GM12865 (cell line): ENCODE measurements around the gene CEMIP.
"Not testable (repeated sequence)": the region's sequence is repeated elsewhere in the genome, so short reads cannot be mapped to it uniquely, and the experiment has no call there.

Experiments used
- DNase-seq: peaks from one replicate; pipeline ENCODE4 v3.0.0; 2010; ENCODE audit warnings: low read depth
- H3K4me3 ChIP-seq: 2 replicates; pipeline ENCODE4 v1.5.1; 2011; ENCODE audit warnings: mild to moderate bottlenecking, low read depth, low read length, control low read depth
- TF ChIP-seq, protein P1 (sequence below): IDR thresholded peaks from 2 replicates; pipeline ENCODE4 v1.5.1; 2011; ENCODE audit warnings: low read length, control low read depth, low read depth, inconsistent platforms; ENCODE audit not compliant: insufficient read depth; ENCODE audit errors: missing control alignments

The CEMIP gene

DNA sequence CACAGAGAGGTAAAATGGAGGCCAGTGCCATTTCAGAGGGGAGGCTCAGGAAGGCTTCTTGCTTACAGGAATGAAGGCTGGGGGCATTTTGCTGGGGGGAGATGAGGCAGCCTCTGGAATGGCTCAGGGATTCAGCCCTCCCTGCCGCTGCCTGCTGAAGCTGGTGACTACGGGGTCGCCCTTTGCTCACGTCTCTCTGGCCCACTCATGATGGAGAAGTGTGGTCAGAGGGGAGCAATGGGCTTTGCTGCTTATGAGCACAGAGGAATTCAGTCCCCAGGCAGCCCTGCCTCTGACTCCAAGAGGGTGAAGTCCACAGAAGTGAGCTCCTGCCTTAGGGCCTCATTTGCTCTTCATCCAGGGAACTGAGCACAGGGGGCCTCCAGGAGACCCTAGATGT lies 170.6 kb downstream of the CEMIP start:
- no peak overlapping the region for H3K4me3 ChIP-seq
- DNase-seq, result no peak
- TF ChIP-seq, protein P1, sequence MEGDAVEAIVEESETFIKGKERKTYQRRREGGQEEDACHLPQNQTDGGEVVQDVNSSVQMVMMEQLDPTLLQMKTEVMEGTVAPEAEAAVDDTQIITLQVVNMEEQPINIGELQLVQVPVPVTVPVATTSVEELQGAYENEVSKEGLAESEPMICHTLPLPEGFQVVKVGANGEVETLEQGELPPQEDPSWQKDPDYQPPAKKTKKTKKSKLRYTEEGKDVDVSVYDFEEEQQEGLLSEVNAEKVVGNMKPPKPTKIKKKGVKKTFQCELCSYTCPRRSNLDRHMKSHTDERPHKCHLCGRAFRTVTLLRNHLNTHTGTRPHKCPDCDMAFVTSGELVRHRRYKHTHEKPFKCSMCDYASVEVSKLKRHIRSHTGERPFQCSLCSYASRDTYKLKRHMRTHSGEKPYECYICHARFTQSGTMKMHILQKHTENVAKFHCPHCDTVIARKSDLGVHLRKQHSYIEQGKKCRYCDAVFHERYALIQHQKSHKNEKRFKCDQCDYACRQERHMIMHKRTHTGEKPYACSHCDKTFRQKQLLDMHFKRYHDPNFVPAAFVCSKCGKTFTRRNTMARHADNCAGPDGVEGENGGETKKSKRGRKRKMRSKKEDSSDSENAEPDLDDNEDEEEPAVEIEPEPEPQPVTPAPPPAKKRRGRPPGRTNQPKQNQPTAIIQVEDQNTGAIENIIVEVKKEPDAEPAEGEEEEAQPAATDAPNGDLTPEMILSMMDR, result no peak

GRCh38 chr15:80950291-80951078 lies 171.3 kb downstream of the CEMIP start:
- TF ChIP-seq, protein P1, result no peak
- no peak overlapping the region for H3K4me3 ChIP-seq
- no peak for DNase-seq

- DNase-seq, result no peak
- no peak overlapping the region for H3K4me3 ChIP-seq
- TF ChIP-seq, protein P1, result no peak
Measured at GRCh38 chr15:80951941-80952340, 172.8 kb downstream of the CEMIP start.

- TF ChIP-seq, protein P1, result no peak
- H3K4me3 ChIP-seq, result no peak overlapping the region
- no peak for DNase-seq
Measured at GRCh38 chr15:80953001-80953952, 174.1 kb downstream of the CEMIP start.

DNA sequence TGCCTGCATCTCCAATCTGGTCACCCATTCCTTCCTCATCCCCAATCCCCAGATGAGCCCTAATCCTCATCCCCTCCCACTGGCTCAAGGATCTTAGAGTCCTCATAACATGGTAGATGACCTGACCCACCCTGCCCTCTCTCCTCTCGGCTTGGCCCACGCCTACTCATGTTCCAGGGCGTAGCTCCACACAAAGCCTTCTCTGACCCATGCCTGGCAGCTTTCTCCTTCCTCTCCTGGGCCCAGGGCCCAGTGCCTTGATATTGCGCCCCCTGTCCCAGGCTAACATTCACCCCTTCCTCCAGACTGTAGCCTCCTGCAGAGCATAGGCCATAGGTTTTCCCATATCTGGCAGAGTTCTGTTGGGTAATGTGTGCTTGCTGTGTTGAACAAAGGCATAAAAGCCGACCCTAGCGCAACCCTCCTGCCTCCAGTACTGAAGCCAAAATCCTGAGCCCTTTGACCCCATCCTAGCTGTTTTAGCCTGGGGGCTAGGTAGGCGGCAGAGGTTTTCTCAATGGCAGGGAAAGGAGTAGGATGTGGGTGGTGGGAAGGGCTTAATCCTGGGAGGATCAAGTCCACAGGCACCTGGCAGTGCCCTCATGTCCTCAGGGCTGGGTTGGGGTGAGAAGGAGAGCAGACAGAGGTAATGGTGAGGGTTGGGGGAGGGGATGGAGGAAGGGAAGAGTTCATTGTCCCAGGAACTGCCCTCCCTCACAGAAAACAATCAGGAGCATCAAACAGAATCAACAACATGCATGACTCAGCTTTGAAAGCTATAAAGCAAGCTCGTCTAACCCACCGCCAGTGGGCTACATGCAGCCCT lies 175.0 kb downstream of the CEMIP start:
- no peak overlapping the region for H3K4me3 ChIP-seq
- no peak for DNase-seq
- TF ChIP-seq, protein P1, result no peak

DNA sequence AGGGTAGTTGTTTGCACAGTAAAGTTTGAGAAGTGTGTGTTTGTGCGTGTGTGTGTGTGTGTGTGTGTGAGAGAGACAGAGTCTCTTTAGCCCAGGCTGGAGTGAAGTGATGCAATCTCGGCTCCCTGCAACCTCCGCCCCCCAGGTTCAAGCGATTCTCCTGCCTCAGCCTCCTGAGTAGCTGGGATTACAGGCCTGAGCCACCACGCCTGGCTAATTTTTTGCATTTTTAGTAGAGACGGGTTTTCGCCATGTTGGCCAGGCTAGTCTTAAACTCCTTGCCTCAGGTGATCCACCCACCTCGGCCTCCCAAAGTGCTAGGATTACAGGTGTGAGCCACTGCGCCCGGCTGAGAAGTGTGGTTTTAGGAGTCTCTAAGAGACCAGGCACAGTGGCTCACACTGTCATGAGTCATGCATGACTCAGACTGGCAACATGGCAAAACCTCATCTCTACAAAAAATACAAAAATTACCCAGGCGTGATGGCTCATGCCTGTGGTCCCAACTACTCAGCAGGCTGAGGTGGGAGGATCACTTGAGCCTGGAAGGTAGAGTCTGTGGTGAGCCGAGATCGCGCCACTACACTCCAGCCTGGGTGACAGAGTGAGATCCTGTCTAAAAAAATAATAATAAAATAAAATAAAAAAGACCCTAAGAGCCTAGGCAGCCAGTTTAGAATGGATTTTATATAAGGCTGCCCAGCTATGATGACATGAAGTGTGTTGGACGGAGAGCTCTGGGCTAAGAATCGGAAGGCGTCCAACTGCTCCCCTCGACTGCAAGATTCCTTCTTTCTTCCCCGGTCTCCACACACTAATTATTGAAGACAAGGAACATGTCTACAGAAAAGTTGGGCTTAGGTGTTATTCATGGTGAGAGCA lies 176.6 kb downstream of the CEMIP start:
- not testable (repeated sequence) for H3K4me3 ChIP-seq
- DNase-seq, result peak; percentile 36
